ENCODE measurements around the gene JAM2. TPM values are rescaled to one million over a fixed set of nuclear protein-coding genes. Genes with fewer than 3 reads are reported as not detected.

The JAM2 gene
- total and polyA plus RNA-seq, 10 of the 15 experiments (the other 5 are each of a cell fraction or from before 2014, with no cell fraction given), result 2.1 to 30.4 (median 8.6) TPM

DNA sequence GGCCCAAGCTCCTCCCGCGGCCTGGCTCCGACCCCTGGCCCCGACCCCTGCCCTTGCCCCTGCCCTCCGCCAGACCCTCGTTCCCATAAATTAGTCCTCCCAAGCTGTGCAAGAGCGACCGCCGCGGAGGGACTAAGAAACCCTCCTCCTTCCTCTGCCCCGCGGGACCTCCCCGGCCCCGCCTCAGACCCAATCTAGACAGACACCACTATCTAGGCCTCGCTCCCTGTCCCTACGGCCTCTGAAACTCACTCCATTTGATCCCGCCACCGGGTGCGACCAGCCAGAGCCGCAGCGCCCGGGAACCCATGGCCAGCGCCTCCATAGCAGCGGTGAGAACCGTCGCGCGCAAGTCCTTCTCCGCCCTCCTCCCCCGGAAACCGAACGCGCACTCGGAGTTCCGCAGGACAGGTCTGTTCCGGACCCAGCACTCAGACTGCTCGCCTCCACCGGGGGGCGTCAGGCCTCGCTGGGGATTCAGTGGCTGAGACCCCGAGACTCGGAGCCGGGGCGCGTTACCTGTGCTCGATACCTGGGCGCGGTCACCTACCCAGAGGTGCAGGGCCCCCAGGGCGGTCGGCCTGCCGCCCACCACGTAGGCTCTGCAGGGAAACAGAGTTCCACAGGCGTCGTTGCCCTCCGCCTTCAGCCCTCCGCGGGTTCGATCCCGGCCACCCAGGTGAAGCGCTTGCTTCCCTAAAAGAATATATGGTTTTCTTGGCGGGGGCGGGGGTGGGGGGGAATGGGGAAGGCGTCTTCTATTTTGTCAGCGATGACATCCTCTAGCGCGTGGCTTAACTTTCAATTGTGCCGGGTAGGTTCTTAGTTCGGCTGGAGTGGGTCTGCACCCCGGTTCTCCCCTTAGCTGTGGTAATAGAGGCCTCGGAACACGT, 31.7 kb upstream of the JAM2 start, which contains the start of gene MRPL39 (continued):
- TF ChIP-seq, protein P1, sequence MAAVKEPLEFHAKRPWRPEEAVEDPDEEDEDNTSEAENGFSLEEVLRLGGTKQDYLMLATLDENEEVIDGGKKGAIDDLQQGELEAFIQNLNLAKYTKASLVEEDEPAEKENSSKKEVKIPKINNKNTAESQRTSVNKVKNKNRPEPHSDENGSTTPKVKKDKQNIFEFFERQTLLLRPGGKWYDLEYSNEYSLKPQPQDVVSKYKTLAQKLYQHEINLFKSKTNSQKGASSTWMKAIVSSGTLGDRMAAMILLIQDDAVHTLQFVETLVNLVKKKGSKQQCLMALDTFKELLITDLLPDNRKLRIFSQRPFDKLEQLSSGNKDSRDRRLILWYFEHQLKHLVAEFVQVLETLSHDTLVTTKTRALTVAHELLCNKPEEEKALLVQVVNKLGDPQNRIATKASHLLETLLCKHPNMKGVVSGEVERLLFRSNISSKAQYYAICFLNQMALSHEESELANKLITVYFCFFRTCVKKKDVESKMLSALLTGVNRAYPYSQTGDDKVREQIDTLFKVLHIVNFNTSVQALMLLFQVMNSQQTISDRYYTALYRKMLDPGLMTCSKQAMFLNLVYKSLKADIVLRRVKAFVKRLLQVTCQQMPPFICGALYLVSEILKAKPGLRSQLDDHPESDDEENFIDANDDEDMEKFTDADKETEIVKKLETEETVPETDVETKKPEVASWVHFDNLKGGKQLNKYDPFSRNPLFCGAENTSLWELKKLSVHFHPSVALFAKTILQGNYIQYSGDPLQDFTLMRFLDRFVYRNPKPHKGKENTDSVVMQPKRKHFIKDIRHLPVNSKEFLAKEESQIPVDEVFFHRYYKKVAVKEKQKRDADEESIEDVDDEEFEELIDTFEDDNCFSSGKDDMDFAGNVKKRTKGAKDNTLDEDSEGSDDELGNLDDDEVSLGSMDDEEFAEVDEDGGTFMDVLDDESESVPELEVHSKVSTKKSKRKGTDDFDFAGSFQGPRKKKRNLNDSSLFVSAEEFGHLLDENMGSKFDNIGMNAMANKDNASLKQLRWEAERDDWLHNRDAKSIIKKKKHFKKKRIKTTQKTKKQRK (IDR thresholded peaks at IDR 0.05; ENCODE audit: low read depth, low read length), result 0 out of 2 replicates have a peak, but pooled peaks have one; percentile 19
- peak; percentile 72 for TF ChIP-seq CREB1 (IDR thresholded peaks at IDR 0.05; ENCODE audit: low read depth)
- peak; percentile 62; the same call in 1 of the 2 replicates for TF ChIP-seq TCF12 (IDR thresholded peaks at IDR 0.05; ENCODE audit: low read depth, low read length)
- TF ChIP-seq, protein P2, sequence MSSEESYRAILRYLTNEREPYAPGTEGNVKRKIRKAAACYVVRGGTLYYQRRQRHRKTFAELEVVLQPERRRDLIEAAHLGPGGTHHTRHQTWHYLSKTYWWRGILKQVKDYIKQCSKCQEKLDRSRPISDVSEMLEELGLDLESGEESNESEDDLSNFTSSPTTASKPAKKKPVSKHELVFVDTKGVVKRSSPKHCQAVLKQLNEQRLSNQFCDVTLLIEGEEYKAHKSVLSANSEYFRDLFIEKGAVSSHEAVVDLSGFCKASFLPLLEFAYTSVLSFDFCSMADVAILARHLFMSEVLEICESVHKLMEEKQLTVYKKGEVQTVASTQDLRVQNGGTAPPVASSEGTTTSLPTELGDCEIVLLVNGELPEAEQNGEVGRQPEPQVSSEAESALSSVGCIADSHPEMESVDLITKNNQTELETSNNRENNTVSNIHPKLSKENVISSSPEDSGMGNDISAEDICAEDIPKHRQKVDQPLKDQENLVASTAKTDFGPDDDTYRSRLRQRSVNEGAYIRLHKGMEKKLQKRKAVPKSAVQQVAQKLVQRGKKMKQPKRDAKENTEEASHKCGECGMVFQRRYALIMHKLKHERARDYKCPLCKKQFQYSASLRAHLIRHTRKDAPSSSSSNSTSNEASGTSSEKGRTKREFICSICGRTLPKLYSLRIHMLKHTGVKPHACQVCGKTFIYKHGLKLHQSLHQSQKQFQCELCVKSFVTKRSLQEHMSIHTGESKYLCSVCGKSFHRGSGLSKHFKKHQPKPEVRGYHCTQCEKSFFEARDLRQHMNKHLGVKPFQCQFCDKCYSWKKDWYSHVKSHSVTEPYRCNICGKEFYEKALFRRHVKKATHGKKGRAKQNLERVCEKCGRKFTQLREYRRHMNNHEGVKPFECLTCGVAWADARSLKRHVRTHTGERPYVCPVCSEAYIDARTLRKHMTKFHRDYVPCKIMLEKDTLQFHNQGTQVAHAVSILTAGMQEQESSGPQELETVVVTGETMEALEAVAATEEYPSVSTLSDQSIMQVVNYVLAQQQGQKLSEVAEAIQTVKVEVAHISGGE (CRISPR knock-in tag; IDR thresholded peaks at IDR 0.05), result peak; percentile 95
- no peak for TF ChIP-seq NFXL1 (IDR thresholded peaks at IDR 0.05; ENCODE audit: borderline replicate concordance)
- no peak for TF ChIP-seq ZNF622 (IDR thresholded peaks at IDR 0.05)
- peak; percentile 33; the same call in 1 of the 2 replicates for TF ChIP-seq BACH1 (IDR thresholded peaks at IDR 0.05; ENCODE audit: borderline replicate concordance)
- peak; percentile 23 for TF ChIP-seq SMAD1 (IDR thresholded peaks at IDR 0.05; ENCODE audit: low read depth, partially characterized antibody)
- TF ChIP-seq JUNB (IDR thresholded peaks at IDR 0.05), result no peak; the same call in 1 of the 2 replicates
- TF ChIP-seq RAD21 (IDR thresholded peaks at IDR 0.05; ENCODE audit: insufficient read depth, low read depth, low read length), result peak; percentile 53
